ENCODE measurements around the gene WWOX.

- TF ChIP-seq CTCF (IDR thresholded peaks at IDR 0.05; ENCODE audit: poor library complexity): no peak
- TF ChIP-seq EZH2 (IDR thresholded peaks at IDR 0.05; ENCODE audit: borderline replicate concordance): no peak
These were observed 223.9 kb downstream of the WWOX start for GRCh38 chr16:78323315-78323714.

Measured in hepatocyte (in vitro differentiated cells).